Fibroblast of lung (primary cell): ENCODE results near the gene ENDOD1. TPM values are rescaled to one million over a fixed set of nuclear protein-coding genes. Genes with fewer than 3 reads are reported as not detected.

ENCODE experiments used
- DNase-seq, 2 donors: peaks; one replicate each; pipeline versions ENCODE4 v3.0.0 to v3.0.0-alpha.2; 2010; ENCODE audit warnings: low read depth in 2 of 2
- H2AFZ ChIP-seq: 2 replicates; pipeline ENCODE4 v1.5.1; 2012; ENCODE audit warnings: low read length, control low read depth, inconsistent platforms
- H3K27ac ChIP-seq: 2 replicates; pipeline ENCODE4 v1.5.1; 2011; ENCODE audit warnings: low read length, control low read depth; ENCODE audit not compliant: insufficient read depth
- H3K27me3 ChIP-seq: 2 replicates; pipeline ENCODE4 v1.5.1; 2011; ENCODE audit warnings: mild to moderate bottlenecking, low read length; ENCODE audit not compliant: control insufficient read depth, insufficient read depth
- H3K36me3 ChIP-seq: 2 replicates; pipeline ENCODE4 v1.5.1; 2011; ENCODE audit warnings: low read length; ENCODE audit not compliant: control insufficient read depth, insufficient read depth
- H3K4me1 ChIP-seq: 2 replicates; pipeline ENCODE4 v1.5.1; 2011; ENCODE audit warnings: low read length; ENCODE audit not compliant: control insufficient read depth, insufficient read depth; ENCODE audit errors: extremely low read depth
- H3K4me2 ChIP-seq: 2 replicates; pipeline ENCODE4 v1.5.1; 2011; ENCODE audit warnings: low read length, control low read depth; ENCODE audit not compliant: insufficient read depth; ENCODE audit errors: extremely low read depth
- H3K4me3 ChIP-seq, 4 experiments: fragments of 200-600 bp in 1 of 4; sonication (generic) in 1 of 4; replicated peaks in 1 of 4; 2 replicates each; pipeline ENCODE4 v1.5.1; 2011 to 2016; ENCODE audit warnings: low read length in 4 of 4, low read depth in 3 of 4, mild to moderate bottlenecking in 3 of 4, control low read depth in 2 of 4, inconsistent platforms in 1 of 4, mixed read lengths in 1 of 4; ENCODE audit not compliant: insufficient read depth in 1 of 4; ENCODE audit errors: control extremely low read depth in 1 of 4
- H3K79me2 ChIP-seq: 2 replicates; pipeline ENCODE4 v1.5.1; 2012; ENCODE audit warnings: mild to moderate bottlenecking, low read length, inconsistent platforms; ENCODE audit not compliant: control insufficient read depth, insufficient read depth
- H3K9ac ChIP-seq: 2 replicates; pipeline ENCODE4 v1.5.1; 2011; ENCODE audit warnings: mild to moderate bottlenecking, low read length, control low read depth; ENCODE audit not compliant: insufficient read depth
- H3K9me3 ChIP-seq: 2 replicates; pipeline ENCODE4 v1.5.1; 2012; ENCODE audit warnings: low read depth, low read length; ENCODE audit not compliant: control insufficient read depth, insufficient read depth
- H4K20me1 ChIP-seq: 2 replicates; pipeline ENCODE4 v1.5.1; 2011; ENCODE audit warnings: low read length; ENCODE audit not compliant: control insufficient read depth, insufficient read depth; ENCODE audit errors: extremely low read depth
- CTCF ChIP-seq, 2 donors: IDR thresholded peaks in 1 of 2; conservative IDR thresholded peaks in 1 of 2; 1 replicate in 1 of 2; 2 replicates in 1 of 2; pipeline ENCODE4 v1.5.1; 2011 to 2012; ENCODE audit warnings: low read length in 2 of 2, control low read depth in 1 of 2, inconsistent platforms in 1 of 2, low read depth in 1 of 2, mild to moderate bottlenecking in 1 of 2
- EZH2 ChIP-seq: IDR thresholded peaks from 2 replicates; pipeline ENCODE4 v1.5.1; 2012; ENCODE audit warnings: low read length, control low read depth, mild to moderate bottlenecking; ENCODE audit errors: missing control alignments
- polyA plus RNA-seq, 2 donors: library from polyadenylated mRNA; depleted of rRNA in 1 of 2; stranded (reverse) in 1 of 2; unstranded in 1 of 2; fragments of >200 nt; gene quantifications; 2 replicates each; pipeline ENCODE4 v1.2.1, GENCODE V29; 2011 to 2012; ENCODE audit warnings: missing spikeins in 1 of 2
- total RNA-seq: library from RNA; depleted of rRNA; stranded (reverse); fragments of >200 nt; gene quantifications from 2 replicates; pipeline ENCODE4 v1.2.1, GENCODE V29; 2014

ENDOD1 gene
- total and polyA plus RNA-seq, 2 donors (not counting 1 experiment from before 2014, with no cell fraction given) = 33.4 to 50.8 TPM

GRCh38 chr11:95098826-95099225 lies 9.2 kb downstream of the ENDOD1 start:
- no peaks in the 10 kb centered on the region for H4K20me1 ChIP-seq
- no peak overlapping the region for H3K27ac ChIP-seq
- TF ChIP-seq EZH2 (no peak), CTCF (conservative IDR thresholded peaks at IDR 0.05 in 1 of 2, IDR thresholded peaks at IDR 0.05 in 1 of 2; ENCODE audit: low read depth in 1 of 2, low read length in 2 of 2) (no peak)
- H3K9me3 ChIP-seq = no peaks in the 10 kb centered on the region
- H3K27me3 ChIP-seq = no peaks in the 10 kb centered on the region
- no peak overlapping the region for H3K4me3 ChIP-seq
- no peaks in the 10 kb centered on the region for H3K36me3 ChIP-seq
- no peak overlapping the region for H3K9ac ChIP-seq
- no peak overlapping the region for H2AFZ ChIP-seq
- no peak for DNase-seq
- H3K79me2 ChIP-seq = no peaks in the 10 kb centered on the region
- H3K4me1 ChIP-seq = peaks cover 8% of the 10 kb centered on the region
- H3K4me2 ChIP-seq = no peak overlapping the region

DNA sequence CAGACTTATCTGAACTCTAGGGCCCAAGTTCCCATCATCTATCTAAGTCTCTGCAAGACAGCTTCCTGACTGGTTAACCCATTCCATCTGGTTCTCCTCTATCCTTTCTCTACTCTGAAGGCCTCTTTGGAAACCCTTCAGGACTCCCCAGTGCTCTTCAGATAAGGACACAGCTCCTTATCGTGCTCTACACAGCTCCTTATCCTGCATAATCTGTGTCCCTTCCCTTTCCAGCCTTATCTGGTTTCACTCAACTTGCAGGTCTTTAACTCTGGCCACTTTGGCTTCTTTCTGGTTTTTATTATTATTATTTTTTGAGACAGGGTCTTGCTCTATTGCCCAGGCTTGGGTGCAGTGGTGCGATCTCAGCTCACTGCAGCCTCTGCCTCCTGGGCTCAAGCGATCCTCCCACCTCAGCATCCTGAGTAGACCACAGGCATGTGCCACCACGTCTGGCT lies 10.6 kb downstream of the ENDOD1 start:
- peaks cover 6% of the 10 kb centered on the region for H3K4me1 ChIP-seq
- no peak overlapping the region for H3K27ac ChIP-seq
- no peak overlapping the region for H3K4me3 ChIP-seq
- H2AFZ ChIP-seq = no peak overlapping the region
- no peaks in the 10 kb centered on the region for H3K9me3 ChIP-seq
- no peak overlapping the region for H3K4me2 ChIP-seq
- no peaks in the 10 kb centered on the region for H3K36me3 ChIP-seq
- H4K20me1 ChIP-seq = no peaks in the 10 kb centered on the region
- no peak for DNase-seq
- no peak for TF ChIP-seq EZH2
- TF ChIP-seq CTCF (conservative IDR thresholded peaks at IDR 0.05 in 1 of 2, IDR thresholded peaks at IDR 0.05 in 1 of 2; ENCODE audit: low read depth in 1 of 2, low read length in 2 of 2) = no peak
- H3K79me2 ChIP-seq = no peaks in the 10 kb centered on the region
- H3K9ac ChIP-seq = no peak overlapping the region
- no peaks in the 10 kb centered on the region for H3K27me3 ChIP-seq

DNA sequence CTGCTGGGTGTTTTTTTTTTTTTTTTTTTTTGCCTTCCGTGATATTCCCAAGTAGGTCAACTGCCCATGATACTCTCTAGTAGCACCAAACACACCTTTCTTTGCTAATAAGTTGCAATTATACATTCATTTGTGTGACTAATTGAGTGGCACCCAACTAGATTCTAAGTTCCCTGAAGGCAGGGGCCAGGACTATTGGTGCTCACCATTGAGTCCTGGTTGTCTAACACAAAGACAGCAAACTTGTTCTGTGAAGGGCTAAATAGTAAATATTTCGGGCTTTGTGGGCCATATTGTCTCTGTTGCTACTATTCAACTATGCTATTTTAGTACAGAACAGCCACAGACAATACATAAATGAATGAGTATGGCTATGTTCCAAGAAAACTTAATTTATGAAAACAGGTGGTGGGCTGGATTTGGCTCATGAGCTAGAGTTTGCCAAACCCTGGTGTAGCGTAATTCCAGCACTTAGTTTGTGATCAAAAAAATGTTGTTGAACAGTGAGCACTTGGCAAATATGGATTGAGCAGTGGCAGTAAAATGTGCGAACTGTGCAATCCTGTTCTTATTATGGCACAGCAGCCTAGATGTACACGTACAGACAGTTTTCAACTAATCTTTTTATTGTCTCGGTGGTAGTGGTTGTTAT lies 11.3 kb downstream of the ENDOD1 start:
- Histone ChIP-seq H3K4me1 (no peaks in the 10 kb centered on the region), H3K9me3 (no peaks in the 10 kb centered on the region), H4K20me1 (no peaks in the 10 kb centered on the region), H3K27ac (no peak overlapping the region), H3K79me2 (no peaks in the 10 kb centered on the region), H3K36me3 (no peaks in the 10 kb centered on the region), H3K4me3 (no peak overlapping the region), H3K4me2 (no peak overlapping the region), H3K9ac (no peak overlapping the region), H2AFZ (no peak overlapping the region), H3K27me3 (no peaks in the 10 kb centered on the region)
- DNase-seq = no peak
- TF ChIP-seq CTCF (conservative IDR thresholded peaks at IDR 0.05 in 1 of 2, IDR thresholded peaks at IDR 0.05 in 1 of 2; ENCODE audit: low read depth in 1 of 2, low read length in 2 of 2) (no peak), EZH2 (no peak)
